OCI-LY3 (cell line): Measurements from ENCODE around the gene GPR137.

Experiments
- EZH2phosphoT487 ChIP-seq: fragments of 200-600 bp; shearing (Covaris generic); IDR thresholded peaks from 2 replicates; pipeline ENCODE4 v1.6.1; 2018; ENCODE audit warnings: antibody characterized with exemption, mixed run types, low read depth
- TF ChIP-seq, protein P1 (sequence below): fragments of 200-600, 300-600 bp; sonication (generic); IDR thresholded peaks from 2 replicates; pipeline ENCODE4 v1.5.1; 2014; ENCODE audit warnings: antibody characterized with exemption, low read length, low read depth

DNA sequence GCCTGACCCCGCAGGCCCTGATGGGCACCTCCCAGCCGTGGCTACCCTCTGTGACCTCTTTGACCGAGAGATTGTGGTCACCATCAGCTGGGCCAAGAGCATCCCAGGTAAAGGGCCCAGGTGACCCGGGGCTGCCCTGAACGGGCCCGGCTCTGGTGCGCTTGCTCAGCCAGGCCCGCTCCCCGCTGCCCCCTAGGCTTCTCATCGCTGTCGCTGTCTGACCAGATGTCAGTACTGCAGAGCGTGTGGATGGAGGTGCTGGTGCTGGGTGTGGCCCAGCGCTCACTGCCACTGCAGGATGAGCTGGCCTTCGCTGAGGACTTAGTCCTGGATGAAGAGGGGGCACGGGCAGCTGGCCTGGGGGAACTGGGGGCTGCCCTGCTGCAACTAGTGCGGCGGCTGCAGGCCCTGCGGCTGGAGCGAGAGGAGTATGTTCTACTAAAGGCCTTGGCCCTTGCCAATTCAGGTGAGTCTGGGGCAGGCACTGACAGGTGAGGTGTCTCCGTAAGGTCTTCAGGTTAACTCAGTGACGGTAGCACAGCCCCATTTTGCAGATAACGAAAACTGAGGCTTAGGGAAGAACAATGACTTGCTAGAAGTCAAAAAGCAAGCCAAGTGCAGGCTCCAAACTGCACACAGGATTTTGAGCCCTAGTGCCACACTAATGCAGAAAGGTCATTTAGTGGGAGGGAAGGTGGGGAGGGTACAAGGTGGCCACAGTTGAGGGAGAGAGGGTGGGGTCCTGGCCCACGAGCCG lies 29.3 kb downstream of the GPR137 start:
- TF ChIP-seq, protein P1, sequence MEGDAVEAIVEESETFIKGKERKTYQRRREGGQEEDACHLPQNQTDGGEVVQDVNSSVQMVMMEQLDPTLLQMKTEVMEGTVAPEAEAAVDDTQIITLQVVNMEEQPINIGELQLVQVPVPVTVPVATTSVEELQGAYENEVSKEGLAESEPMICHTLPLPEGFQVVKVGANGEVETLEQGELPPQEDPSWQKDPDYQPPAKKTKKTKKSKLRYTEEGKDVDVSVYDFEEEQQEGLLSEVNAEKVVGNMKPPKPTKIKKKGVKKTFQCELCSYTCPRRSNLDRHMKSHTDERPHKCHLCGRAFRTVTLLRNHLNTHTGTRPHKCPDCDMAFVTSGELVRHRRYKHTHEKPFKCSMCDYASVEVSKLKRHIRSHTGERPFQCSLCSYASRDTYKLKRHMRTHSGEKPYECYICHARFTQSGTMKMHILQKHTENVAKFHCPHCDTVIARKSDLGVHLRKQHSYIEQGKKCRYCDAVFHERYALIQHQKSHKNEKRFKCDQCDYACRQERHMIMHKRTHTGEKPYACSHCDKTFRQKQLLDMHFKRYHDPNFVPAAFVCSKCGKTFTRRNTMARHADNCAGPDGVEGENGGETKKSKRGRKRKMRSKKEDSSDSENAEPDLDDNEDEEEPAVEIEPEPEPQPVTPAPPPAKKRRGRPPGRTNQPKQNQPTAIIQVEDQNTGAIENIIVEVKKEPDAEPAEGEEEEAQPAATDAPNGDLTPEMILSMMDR, result no peak
- no peak for TF ChIP-seq EZH2phosphoT487
